Measurements from ENCODE around the gene PSMG3. TPM values are rescaled to one million over a fixed set of nuclear protein-coding genes. Genes with fewer than 3 reads are reported as not detected.
A peak's percentile ranks its signal among the peaks of the same experiment; 100 is the strongest.

The PSMG3 gene, protein sequence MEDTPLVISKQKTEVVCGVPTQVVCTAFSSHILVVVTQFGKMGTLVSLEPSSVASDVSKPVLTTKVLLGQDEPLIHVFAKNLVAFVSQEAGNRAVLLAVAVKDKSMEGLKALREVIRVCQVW
- 27.0 and 35.2 TPM in 2 replicates for total RNA-seq (ENCODE audit: low replicate concordance)
- long read RNA-seq, partial matches to known transcripts = 0 of 7 reads
- long read RNA-seq, other reads (novel, unspliced or antisense) = 0 of 7 reads

DNA sequence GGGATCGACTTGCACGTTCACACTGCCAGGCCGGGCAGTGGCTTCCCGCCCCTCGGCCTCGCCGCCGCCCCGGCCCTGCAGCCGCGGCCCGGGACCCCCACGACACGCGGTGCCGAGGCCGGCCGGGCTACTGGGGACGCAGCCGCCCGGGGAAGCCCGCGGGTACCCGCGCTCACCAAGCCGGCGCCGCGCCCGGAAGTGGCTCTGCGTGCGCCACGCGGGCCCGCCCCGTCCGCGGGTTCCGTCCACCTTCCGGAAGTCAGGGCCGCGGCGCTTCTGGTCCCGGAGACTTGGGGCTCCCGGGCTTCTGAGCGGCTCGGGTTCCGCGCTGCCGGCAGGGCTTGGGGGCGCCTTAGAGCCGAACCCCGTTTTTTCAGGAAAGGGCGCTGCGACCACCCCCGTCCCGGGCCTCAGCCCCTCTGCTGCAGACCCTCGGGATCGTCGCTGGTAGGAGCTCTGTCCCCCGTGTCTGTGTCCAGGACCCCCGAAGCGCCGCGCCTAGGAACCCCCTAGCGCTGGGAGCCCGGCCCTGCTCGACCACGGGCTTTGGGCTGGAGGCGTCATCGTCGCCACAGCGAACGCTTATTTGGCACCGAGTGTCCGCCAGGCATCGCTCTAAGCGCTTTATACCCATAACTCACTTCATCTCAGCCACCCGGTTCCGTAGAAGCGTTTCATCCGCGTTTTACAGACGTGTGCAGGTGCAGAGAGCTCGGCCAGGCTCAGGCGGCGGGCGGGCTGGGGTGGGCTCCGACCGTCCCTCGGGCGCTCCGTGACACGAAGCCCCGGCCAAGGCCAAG lies at the start of gene PSMG3:
PSMG3 (minus strand) TSS at position 200 of the 800 bp plus-strand sequence. CDS start 693 bp downstream, outside the sequence.
- peak within 1 kb of the TSS; percentile 88 for H3K27ac Mint-ChIP-seq
- peak; percentile 92 for DNase-seq (ENCODE audit: extremely low spot score, unreplicated experiment)
- no peaks in the 10 kb centered on the region for H3K9me3 Mint-ChIP-seq
- TF ChIP-seq, protein P1, sequence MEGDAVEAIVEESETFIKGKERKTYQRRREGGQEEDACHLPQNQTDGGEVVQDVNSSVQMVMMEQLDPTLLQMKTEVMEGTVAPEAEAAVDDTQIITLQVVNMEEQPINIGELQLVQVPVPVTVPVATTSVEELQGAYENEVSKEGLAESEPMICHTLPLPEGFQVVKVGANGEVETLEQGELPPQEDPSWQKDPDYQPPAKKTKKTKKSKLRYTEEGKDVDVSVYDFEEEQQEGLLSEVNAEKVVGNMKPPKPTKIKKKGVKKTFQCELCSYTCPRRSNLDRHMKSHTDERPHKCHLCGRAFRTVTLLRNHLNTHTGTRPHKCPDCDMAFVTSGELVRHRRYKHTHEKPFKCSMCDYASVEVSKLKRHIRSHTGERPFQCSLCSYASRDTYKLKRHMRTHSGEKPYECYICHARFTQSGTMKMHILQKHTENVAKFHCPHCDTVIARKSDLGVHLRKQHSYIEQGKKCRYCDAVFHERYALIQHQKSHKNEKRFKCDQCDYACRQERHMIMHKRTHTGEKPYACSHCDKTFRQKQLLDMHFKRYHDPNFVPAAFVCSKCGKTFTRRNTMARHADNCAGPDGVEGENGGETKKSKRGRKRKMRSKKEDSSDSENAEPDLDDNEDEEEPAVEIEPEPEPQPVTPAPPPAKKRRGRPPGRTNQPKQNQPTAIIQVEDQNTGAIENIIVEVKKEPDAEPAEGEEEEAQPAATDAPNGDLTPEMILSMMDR (conservative IDR thresholded peaks at IDR 0.05) = peak; percentile 65
- H3K4me3 Mint-ChIP-seq = peak within 1 kb of the TSS; percentile 89
- H3K36me3 Mint-ChIP-seq = peaks cover 3% of the 10 kb centered on the region
- H3K27me3 Mint-ChIP-seq = no peaks in the 10 kb centered on the region
- peaks cover 12% of the 10 kb centered on the region for H3K4me1 Mint-ChIP-seq (ENCODE audit: unreplicated experiment)

- TF ChIP-seq, protein P1 (conservative IDR thresholded peaks at IDR 0.05) = no peak
- no peaks in the 10 kb centered on the region for H3K4me1 Mint-ChIP-seq (ENCODE audit: unreplicated experiment)
Observed at GRCh38 chr7:1618475-1618874, 48.6 kb upstream of the PSMG3 start.

DNA sequence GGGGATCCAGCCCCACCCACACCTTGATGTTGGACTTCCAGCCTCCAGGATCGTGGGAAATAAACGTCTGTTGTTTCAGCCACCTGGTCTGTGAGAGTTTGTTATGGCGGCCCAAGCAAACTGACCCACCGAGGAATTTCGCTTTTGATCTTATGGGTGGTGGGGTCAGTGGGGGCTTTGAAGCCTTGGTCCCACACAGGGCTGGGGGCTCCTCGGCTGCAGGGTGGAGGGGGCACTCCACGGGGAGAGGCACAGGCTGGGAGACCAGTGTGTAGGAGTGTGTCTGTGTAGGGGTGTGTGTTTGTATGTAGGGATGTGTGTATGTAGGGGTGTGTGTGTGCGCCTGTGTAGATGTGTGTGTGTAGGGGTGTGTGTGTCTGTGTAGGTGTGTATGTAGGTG lies 48.1 kb upstream of the PSMG3 start:
- Mint-ChIP-seq H3K36me3 (no peaks in the 10 kb centered on the region), H3K9me3 (no peaks in the 10 kb centered on the region), H3K4me3 (no peak overlapping the region), H3K27ac (peak overlapping the region; percentile 14), H3K4me1 (ENCODE audit: unreplicated experiment) (no peaks in the 10 kb centered on the region), H3K27me3 (peaks cover 12% of the 10 kb centered on the region)
- TF ChIP-seq, protein P1 (conservative IDR thresholded peaks at IDR 0.05) = no peak
- DNase-seq (ENCODE audit: extremely low spot score, unreplicated experiment) = no peak

More at GRCh38 chr7:1618475-1618874, 48.6 kb upstream of the PSMG3 start:
- no peak for DNase-seq (ENCODE audit: extremely low spot score, unreplicated experiment)
- Mint-ChIP-seq H3K9me3 (no peaks in the 10 kb centered on the region), H3K27me3 (peaks cover 12% of the 10 kb centered on the region), H3K4me3 (no peak overlapping the region), H3K27ac (peak overlapping the region; percentile 14), H3K36me3 (no peaks in the 10 kb centered on the region)

DNA sequence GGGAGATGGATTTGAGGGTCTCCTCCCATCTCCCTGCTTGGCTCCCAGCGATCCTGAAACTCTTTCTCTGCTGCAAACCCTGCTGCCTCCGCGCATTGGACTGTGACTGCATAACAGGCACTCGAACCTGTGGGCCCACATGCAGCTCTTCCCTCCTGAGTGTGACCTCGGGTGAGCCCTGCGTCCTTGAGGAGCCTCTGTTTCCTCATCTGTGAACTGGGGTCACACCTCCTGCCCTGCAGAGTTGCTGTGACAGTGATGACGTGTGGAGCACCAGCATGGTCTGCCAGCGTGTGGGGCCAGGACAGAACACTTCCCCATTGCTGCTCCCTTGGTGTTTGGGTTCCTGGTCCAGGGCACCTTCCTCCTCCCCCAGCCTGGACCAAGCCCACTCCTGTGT lies 46.9 kb upstream of the PSMG3 start:
- Mint-ChIP-seq H3K27ac (no peak overlapping the region), H3K27me3 (peaks cover 16% of the 10 kb centered on the region), H3K36me3 (no peaks in the 10 kb centered on the region), H3K9me3 (no peaks in the 10 kb centered on the region), H3K4me1 (ENCODE audit: unreplicated experiment) (peaks cover 5% of the 10 kb centered on the region), H3K4me3 (no peak overlapping the region)
- TF ChIP-seq, protein P1 (conservative IDR thresholded peaks at IDR 0.05) = no peak
- no peak for DNase-seq (ENCODE audit: extremely low spot score, unreplicated experiment)

DNA sequence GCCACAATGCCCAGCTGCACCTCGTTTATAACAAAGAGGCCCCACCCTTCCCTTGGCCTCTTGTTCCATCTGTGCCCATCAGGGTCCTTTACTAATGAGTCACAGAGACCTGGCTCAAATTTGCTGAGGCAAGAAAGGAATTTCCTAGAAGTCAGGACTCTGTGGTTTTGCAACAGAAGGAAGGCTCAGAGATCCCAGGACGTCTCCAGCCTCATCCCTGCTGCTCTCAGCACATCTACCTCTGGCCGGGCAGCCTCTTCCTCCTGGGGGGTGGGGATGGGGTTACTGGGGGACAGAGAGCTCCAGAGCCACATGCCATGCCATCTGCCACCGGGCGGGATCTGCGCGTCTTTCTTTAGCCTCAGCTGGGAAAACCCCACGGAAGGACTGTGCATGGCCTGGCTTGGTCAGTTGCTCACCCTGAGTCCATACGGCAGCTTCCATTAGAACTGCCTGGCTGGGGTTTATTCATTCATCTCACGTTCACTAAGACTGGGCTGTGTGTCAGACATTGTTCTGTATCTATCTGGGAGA lies 41.9 kb upstream of the PSMG3 start:
- Mint-ChIP-seq H3K9me3 (no peaks in the 10 kb centered on the region), H3K4me3 (no peak overlapping the region), H3K36me3 (no peaks in the 10 kb centered on the region), H3K27me3 (peaks cover 26% of the 10 kb centered on the region), H3K4me1 (ENCODE audit: unreplicated experiment) (peaks cover 13% of the 10 kb centered on the region), H3K27ac (peak overlapping the region; percentile 51)
- DNase-seq (ENCODE audit: extremely low spot score, unreplicated experiment) = no peak
- TF ChIP-seq, protein P1 (conservative IDR thresholded peaks at IDR 0.05) = no peak
